HFF-Myc (cell line): Measurements from ENCODE around the gene MAP4K4.
"Not testable (repeated sequence)": the region's sequence is repeated elsewhere in the genome, so short reads cannot be mapped to it uniquely, and the experiment has no call there.

ENCODE experiments used
- DNase-seq: peaks from one replicate; pipeline ENCODE4 v3.0.0-alpha.2; 2011; ENCODE audit warnings: low read depth; ENCODE audit errors: extremely low read depth
- H3K4me3 ChIP-seq: replicated peaks from 2 replicates; pipeline ENCODE4 v1.5.1; 2011; ENCODE audit warnings: low read depth, mild to moderate bottlenecking, control low read depth, low read length
- TF ChIP-seq, protein P1 (sequence below): IDR thresholded peaks from 2 replicates; pipeline ENCODE4 v1.5.1; 2012; ENCODE audit warnings: mild to moderate bottlenecking, low read depth, low read length, control low read depth; ENCODE audit errors: missing control alignments

MAP4K4 gene

GRCh38 chr2:101921953-101922325 lies 224.4 kb downstream of the MAP4K4 start:
- no peak overlapping the region for H3K4me3 ChIP-seq
- TF ChIP-seq, protein P1, sequence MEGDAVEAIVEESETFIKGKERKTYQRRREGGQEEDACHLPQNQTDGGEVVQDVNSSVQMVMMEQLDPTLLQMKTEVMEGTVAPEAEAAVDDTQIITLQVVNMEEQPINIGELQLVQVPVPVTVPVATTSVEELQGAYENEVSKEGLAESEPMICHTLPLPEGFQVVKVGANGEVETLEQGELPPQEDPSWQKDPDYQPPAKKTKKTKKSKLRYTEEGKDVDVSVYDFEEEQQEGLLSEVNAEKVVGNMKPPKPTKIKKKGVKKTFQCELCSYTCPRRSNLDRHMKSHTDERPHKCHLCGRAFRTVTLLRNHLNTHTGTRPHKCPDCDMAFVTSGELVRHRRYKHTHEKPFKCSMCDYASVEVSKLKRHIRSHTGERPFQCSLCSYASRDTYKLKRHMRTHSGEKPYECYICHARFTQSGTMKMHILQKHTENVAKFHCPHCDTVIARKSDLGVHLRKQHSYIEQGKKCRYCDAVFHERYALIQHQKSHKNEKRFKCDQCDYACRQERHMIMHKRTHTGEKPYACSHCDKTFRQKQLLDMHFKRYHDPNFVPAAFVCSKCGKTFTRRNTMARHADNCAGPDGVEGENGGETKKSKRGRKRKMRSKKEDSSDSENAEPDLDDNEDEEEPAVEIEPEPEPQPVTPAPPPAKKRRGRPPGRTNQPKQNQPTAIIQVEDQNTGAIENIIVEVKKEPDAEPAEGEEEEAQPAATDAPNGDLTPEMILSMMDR, result no peak
- no peak for DNase-seq

DNA sequence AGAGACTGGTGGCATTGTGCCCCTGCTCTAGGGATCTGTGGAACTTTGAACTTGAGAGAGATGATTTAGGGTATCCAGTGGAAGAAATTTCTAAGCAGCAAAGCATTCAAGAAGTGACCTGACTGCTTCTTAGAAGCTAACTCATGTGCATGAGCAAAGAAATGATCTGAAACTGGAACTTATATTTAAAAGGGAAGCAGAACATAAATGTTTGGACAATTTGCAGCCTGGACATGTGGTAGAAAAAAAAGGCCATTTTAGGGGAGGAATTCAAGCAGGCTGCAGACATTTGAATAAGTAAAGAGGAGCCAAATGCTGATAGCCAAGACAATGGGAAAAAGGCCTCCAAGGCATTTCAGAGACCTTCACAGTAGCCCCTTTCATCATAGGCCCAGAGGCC lies 226.8 kb downstream of the MAP4K4 start:
- H3K4me3 ChIP-seq, DNase-seq: not testable (repeated sequence)

- no peak overlapping the region for H3K4me3 ChIP-seq
- DNase-seq, result no peak
- TF ChIP-seq, protein P1, result no peak
Measured at GRCh38 chr2:101930019-101930418, 232.5 kb downstream of the MAP4K4 start.

DNA sequence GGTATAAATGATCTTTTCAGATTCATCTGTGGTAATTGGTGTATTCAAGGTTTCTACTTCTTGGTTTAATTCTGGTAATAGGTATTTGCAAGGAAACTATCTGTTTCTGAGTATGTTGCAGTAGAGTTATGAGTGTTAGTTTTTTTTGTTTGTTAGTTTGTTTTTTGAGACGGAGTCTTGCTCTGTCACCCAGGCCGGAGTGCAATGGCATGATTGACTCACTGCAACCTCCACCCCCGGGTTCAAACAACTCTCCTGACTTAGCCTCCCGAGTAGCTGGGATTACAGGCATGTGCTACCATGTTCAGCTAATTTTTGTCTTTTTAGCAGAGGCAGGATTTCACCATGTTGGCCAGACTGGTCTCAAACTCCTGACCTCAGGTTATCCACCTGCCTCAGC lies 233.3 kb downstream of the MAP4K4 start:
- no peak overlapping the region for H3K4me3 ChIP-seq
- TF ChIP-seq, protein P1, result no peak
- DNase-seq, result no peak

GRCh38 chr2:101931402-101931801 lies 233.9 kb downstream of the MAP4K4 start:
- TF ChIP-seq, protein P1, result no peak
- no peak overlapping the region for H3K4me3 ChIP-seq
- DNase-seq, result no peak

DNA sequence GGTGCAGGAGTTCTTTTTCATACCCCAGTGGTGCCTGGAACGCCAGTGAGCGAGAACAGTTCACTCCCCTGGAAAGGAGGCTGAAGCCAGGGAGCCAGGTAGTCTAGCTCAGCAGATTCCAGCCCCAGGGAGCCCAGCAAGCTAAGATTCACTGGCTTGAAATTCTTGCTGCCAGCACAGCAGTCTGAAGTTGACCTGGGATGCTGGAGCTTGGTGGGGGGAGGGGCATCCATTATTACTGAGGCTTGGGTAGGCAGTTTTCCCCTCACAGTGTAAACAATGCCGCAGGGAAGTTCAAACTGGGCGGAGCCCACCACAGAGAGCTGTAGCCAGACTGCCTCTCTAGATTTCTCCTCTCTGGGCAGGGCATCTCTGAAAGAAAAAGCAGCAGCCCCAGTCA lies 238.3 kb downstream of the MAP4K4 start:
- not testable (repeated sequence) for DNase-seq, H3K4me3 ChIP-seq

DNA sequence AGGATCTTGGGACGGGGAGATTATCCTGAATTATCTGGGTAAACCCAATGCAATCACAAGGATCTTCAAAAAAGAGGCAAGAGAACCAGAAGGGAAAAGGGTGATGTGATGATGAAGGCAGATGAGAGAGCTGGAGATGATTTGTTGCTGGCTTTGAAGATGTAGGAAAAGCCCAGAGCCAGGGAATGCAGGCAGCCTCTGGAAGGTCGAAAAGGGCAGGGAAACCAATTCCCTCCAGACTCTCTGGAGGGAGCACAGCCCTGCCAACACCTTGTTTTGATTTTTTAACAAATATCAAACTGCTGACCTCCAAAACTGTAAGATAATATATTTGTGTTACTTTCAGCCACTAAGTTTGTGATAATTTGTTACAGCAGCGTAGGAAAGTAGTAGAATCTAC lies 245.3 kb downstream of the MAP4K4 start:
- DNase-seq, result no peak
- TF ChIP-seq, protein P1, result no peak
- no peak overlapping the region for H3K4me3 ChIP-seq
